Measurements from ENCODE around the gene TICAM2.

TICAM2 gene

DNA sequence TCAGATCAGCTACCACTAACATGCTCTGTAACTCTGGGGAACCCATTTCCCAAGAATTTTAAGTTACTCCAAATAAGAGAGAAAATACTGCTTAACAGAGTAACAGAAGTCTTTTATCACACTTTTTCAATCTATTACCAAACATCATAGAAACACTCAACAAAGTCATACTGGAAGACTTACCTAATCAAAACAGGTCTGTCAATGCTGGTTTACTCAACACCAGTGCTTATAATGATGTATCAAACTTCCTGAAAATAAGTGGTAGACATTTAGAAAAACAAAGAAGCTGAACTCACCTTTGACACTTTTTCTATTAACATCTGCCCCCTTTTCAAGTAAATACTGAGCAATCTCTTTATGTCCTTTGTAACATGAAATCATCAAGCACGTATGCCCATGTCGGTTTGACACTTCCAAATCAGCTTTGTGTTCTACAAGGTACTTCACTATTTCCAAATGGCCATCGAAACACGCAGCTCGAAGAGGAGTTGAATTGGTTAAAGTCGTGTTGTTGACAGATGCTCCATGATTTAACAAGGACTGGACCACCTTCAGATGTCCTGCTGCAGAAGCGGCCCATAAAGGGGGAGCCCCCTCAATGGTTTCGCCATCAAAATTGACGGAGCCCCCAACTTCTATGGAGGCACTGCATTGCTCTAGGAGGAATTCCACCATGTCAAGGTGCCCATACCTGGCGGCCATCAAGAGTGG is 59.5 kb downstream of the TICAM2 start:
- Histone ChIP-seq H3K9me3 (ENCODE audit: control insufficient read depth, low read length) (peaks cover 7% of the 10 kb centered on the region), H3K27me3 (replicated peaks; ENCODE audit: control insufficient read depth, insufficient read depth, low read length, poor library complexity, severe bottlenecking) (no peaks in the 10 kb centered on the region), H3K27ac (ENCODE audit: insufficient read depth, low read length, poor library complexity, severe bottlenecking) (no peak overlapping the region), H3K4me1 (ENCODE audit: control insufficient read depth, insufficient read depth, low read length, poor library complexity, severe bottlenecking) (peaks cover 28% of the 10 kb centered on the region), H3K36me3 (ENCODE audit: control insufficient read depth, insufficient read depth, low read length) (no peaks in the 10 kb centered on the region), H3K4me3 (ENCODE audit: insufficient read depth, low read depth, low read length, poor library complexity, severe bottlenecking) (peak overlapping the region; percentile 98)
- DNase-seq: no peak

GRCh38 chr5:115542086-115542485 is 60.2 kb downstream of the TICAM2 start:
- Histone ChIP-seq H3K4me3 (ENCODE audit: insufficient read depth, low read depth, low read length, poor library complexity, severe bottlenecking) (peak overlapping the region; percentile 27), H3K27me3 (replicated peaks; ENCODE audit: control insufficient read depth, insufficient read depth, low read length, poor library complexity, severe bottlenecking) (no peaks in the 10 kb centered on the region), H3K4me1 (ENCODE audit: control insufficient read depth, insufficient read depth, low read length, poor library complexity, severe bottlenecking) (peaks cover 33% of the 10 kb centered on the region), H3K9me3 (ENCODE audit: control insufficient read depth, low read length) (peaks cover 7% of the 10 kb centered on the region), H3K27ac (ENCODE audit: insufficient read depth, low read length, poor library complexity, severe bottlenecking) (no peak overlapping the region), H3K36me3 (ENCODE audit: control insufficient read depth, insufficient read depth, low read length) (peaks cover 4% of the 10 kb centered on the region)
- DNase-seq: no peak

DNA sequence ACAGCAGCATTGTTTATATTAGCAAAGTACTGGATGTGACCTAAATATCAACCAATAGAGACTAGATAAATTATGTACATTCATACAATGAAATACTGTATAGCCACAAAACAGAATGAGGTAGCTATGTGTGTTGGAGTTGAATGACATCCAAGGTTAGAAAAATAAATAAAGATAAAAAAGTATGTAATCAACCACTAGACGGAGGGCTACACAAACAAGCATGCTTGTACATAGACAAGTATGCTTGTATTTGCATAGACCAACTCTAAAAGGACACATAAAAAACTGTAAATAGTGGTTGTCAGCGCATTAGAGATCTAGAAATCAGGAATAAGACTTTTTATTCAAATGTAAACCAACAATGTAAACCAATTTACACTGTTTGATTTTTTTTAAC is 60.7 kb downstream of the TICAM2 start:
- Histone ChIP-seq H3K9me3 (ENCODE audit: control insufficient read depth, low read length) (peaks cover 7% of the 10 kb centered on the region), H3K27ac (ENCODE audit: insufficient read depth, low read length, poor library complexity, severe bottlenecking) (no peak overlapping the region), H3K27me3 (replicated peaks; ENCODE audit: control insufficient read depth, insufficient read depth, low read length, poor library complexity, severe bottlenecking) (no peaks in the 10 kb centered on the region), H3K36me3 (ENCODE audit: control insufficient read depth, insufficient read depth, low read length) (peaks cover 4% of the 10 kb centered on the region), H3K4me1 (ENCODE audit: control insufficient read depth, insufficient read depth, low read length, poor library complexity, severe bottlenecking) (peaks cover 33% of the 10 kb centered on the region), H3K4me3 (ENCODE audit: insufficient read depth, low read depth, low read length, poor library complexity, severe bottlenecking) (peak overlapping the region; percentile 27)
- no peak for DNase-seq

- no peak overlapping the region for H3K4me3 ChIP-seq (ENCODE audit: insufficient read depth, low read depth, low read length, poor library complexity, severe bottlenecking)
- peaks cover 18% of the 10 kb centered on the region for H3K4me1 ChIP-seq (ENCODE audit: control insufficient read depth, insufficient read depth, low read length, poor library complexity, severe bottlenecking)
- H3K27ac ChIP-seq (ENCODE audit: insufficient read depth, low read length, poor library complexity, severe bottlenecking): no peak overlapping the region
- DNase-seq: no peak
- no peaks in the 10 kb centered on the region for H3K9me3 ChIP-seq (ENCODE audit: control insufficient read depth, low read length)
- peaks cover 9% of the 10 kb centered on the region for H3K36me3 ChIP-seq (ENCODE audit: control insufficient read depth, insufficient read depth, low read length)
- H3K27me3 ChIP-seq (replicated peaks; ENCODE audit: control insufficient read depth, insufficient read depth, low read length, poor library complexity, severe bottlenecking): no peaks in the 10 kb centered on the region
These were observed 66.7 kb downstream of the TICAM2 start for GRCh38 chr5:115535479-115536035.

DNA sequence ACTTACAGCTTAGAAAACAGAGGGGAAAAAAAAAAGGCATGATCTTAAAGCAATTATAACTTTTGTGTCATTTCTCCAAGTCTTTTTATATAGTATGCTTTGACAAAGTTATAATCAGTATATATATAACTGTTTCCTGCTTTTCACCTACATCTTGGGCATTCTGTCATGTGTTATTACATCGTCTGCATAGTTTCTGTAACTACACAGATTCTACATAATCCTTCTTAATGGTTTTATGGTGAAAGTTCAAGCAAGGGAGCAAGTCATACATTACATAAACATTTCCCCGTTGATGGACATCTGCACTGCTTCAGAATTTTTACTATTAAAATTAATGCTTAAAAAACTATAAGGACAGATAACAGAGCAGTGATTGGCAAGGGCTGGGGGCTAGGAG is 69.8 kb downstream of the TICAM2 start:
- H3K27me3 ChIP-seq (replicated peaks; ENCODE audit: control insufficient read depth, insufficient read depth, low read length, poor library complexity, severe bottlenecking): no peaks in the 10 kb centered on the region
- no peak overlapping the region for H3K4me3 ChIP-seq (ENCODE audit: insufficient read depth, low read depth, low read length, poor library complexity, severe bottlenecking)
- H3K4me1 ChIP-seq (ENCODE audit: control insufficient read depth, insufficient read depth, low read length, poor library complexity, severe bottlenecking): peaks cover 9% of the 10 kb centered on the region
- no peak overlapping the region for H3K27ac ChIP-seq (ENCODE audit: insufficient read depth, low read length, poor library complexity, severe bottlenecking)
- H3K36me3 ChIP-seq (ENCODE audit: control insufficient read depth, insufficient read depth, low read length): peaks cover 9% of the 10 kb centered on the region
- DNase-seq: no peak
- no peaks in the 10 kb centered on the region for H3K9me3 ChIP-seq (ENCODE audit: control insufficient read depth, low read length)

DNA sequence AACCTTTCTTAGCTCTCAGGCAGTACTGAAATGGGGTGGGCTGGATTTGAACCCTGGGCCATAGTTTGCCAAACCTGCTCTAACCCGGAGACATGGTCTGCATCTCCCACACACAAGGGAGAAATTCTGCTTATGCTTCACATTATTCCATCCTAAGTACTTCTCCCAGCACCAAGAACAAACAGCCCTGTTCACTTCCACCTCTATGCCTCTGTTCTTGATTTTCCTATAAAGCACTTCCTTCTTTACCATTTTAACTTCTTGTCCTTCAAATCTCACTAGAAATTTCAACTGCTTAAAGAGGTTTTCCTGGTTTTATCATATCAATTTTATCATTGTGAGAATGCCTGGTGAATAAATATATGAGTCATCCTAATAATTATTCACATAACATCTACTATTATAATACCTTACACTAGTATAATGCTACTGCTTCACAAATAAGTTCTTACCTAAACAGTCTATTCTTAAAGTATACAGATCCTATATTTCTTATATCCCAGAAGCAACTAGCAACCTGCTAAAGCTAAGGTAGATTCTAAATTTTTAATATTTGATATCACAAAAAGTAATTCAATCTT is 70.4 kb downstream of the TICAM2 start:
- Histone ChIP-seq H3K9me3 (ENCODE audit: control insufficient read depth, low read length) (no peaks in the 10 kb centered on the region), H3K27me3 (replicated peaks; ENCODE audit: control insufficient read depth, insufficient read depth, low read length, poor library complexity, severe bottlenecking) (no peaks in the 10 kb centered on the region), H3K4me1 (ENCODE audit: control insufficient read depth, insufficient read depth, low read length, poor library complexity, severe bottlenecking) (peaks cover 5% of the 10 kb centered on the region), H3K27ac (ENCODE audit: insufficient read depth, low read length, poor library complexity, severe bottlenecking) (no peak overlapping the region), H3K4me3 (ENCODE audit: insufficient read depth, low read depth, low read length, poor library complexity, severe bottlenecking) (no peak overlapping the region), H3K36me3 (ENCODE audit: control insufficient read depth, insufficient read depth, low read length) (peaks cover 4% of the 10 kb centered on the region)
- DNase-seq: no peak

- Histone ChIP-seq H3K4me1 (ENCODE audit: control insufficient read depth, insufficient read depth, low read length, poor library complexity, severe bottlenecking) (peaks cover 5% of the 10 kb centered on the region), H3K9me3 (ENCODE audit: control insufficient read depth, low read length) (no peaks in the 10 kb centered on the region), H3K27ac (ENCODE audit: insufficient read depth, low read length, poor library complexity, severe bottlenecking) (no peak overlapping the region)
These were observed 70.9 kb downstream of the TICAM2 start for GRCh38 chr5:115531380-115531779.

GRCh38 chr5:115530426-115530825 is 71.9 kb downstream of the TICAM2 start:
- Histone ChIP-seq H3K27ac (ENCODE audit: insufficient read depth, low read length, poor library complexity, severe bottlenecking) (no peak overlapping the region), H3K4me1 (ENCODE audit: control insufficient read depth, insufficient read depth, low read length, poor library complexity, severe bottlenecking) (peaks cover 5% of the 10 kb centered on the region), H3K4me3 (ENCODE audit: insufficient read depth, low read depth, low read length, poor library complexity, severe bottlenecking) (no peak overlapping the region), H3K9me3 (ENCODE audit: control insufficient read depth, low read length) (no peaks in the 10 kb centered on the region), H3K27me3 (replicated peaks; ENCODE audit: control insufficient read depth, insufficient read depth, low read length, poor library complexity, severe bottlenecking) (no peaks in the 10 kb centered on the region), H3K36me3 (ENCODE audit: control insufficient read depth, insufficient read depth, low read length) (peaks cover 6% of the 10 kb centered on the region)
- DNase-seq: no peak

More at GRCh38 chr5:115531380-115531779, 70.9 kb downstream of the TICAM2 start:
- peaks cover 4% of the 10 kb centered on the region for H3K36me3 ChIP-seq (ENCODE audit: control insufficient read depth, insufficient read depth, low read length)
- no peak for DNase-seq
- H3K4me3 ChIP-seq (ENCODE audit: insufficient read depth, low read depth, low read length, poor library complexity, severe bottlenecking): no peak overlapping the region
- H3K27me3 ChIP-seq (replicated peaks; ENCODE audit: control insufficient read depth, insufficient read depth, low read length, poor library complexity, severe bottlenecking): no peaks in the 10 kb centered on the region
